LNCaP clone FGC (cell line): ENCODE data around the gene HOXD8.

Experiments
- DNase-seq: peaks from one replicate; pipeline ENCODE4 v3.0.0-alpha.2; 2011; ENCODE audit warnings: low read depth
- H3K4me3 ChIP-seq: 2 replicates; pipeline ENCODE4 v1.5.1; 2011; ENCODE audit warnings: mild to moderate bottlenecking, low read depth, low read length, control low read depth
- CTCF ChIP-seq: IDR thresholded peaks from 2 replicates; pipeline ENCODE4 v1.5.1; 2012; ENCODE audit warnings: mild to moderate bottlenecking; ENCODE audit not compliant: control insufficient read depth, insufficient read depth; ENCODE audit errors: extremely low read depth

The HOXD8 gene

GRCh38 chr2:176160986-176161824 lies 31.7 kb downstream of the HOXD8 start:
- DNase-seq: no peak
- no peak for TF ChIP-seq CTCF
- H3K4me3 ChIP-seq: no peak overlapping the region

- DNase-seq: no peak
- no peak for TF ChIP-seq CTCF
- H3K4me3 ChIP-seq: no peak overlapping the region
These were observed 32.5 kb downstream of the HOXD8 start for GRCh38 chr2:176161825-176162626.

GRCh38 chr2:176162911-176163671 lies 33.6 kb downstream of the HOXD8 start:
- no peak overlapping the region for H3K4me3 ChIP-seq
- DNase-seq: no peak
- no peak for TF ChIP-seq CTCF

- DNase-seq: no peak
- H3K4me3 ChIP-seq: no peak overlapping the region
- no peak for TF ChIP-seq CTCF
These were observed 34.2 kb downstream of the HOXD8 start for GRCh38 chr2:176163672-176164056.

- TF ChIP-seq CTCF: no peak
- no peak for DNase-seq
- H3K4me3 ChIP-seq: no peak overlapping the region
These were observed 34.7 kb downstream of the HOXD8 start for GRCh38 chr2:176164201-176164600.

- no peak for DNase-seq
- H3K4me3 ChIP-seq: no peak overlapping the region
These were observed 35.3 kb downstream of the HOXD8 start for GRCh38 chr2:176164611-176165369.

More at GRCh38 chr2:176164611-176165369, 35.3 kb downstream of the HOXD8 start:
- TF ChIP-seq CTCF: no peak
